Measurements from ENCODE around the gene METAP1.

METAP1 gene

GRCh38 chr4:99067617-99068016, 72.1 kb downstream of the METAP1 start:
- no peak for TF ChIP-seq CTCF (IDR thresholded peaks at IDR 0.05; ENCODE audit: low read length, missing control alignments)
- no peak for DNase-seq (ENCODE audit: low read depth)
- no peak overlapping the region for H3K4me3 ChIP-seq (replicated peaks; ENCODE audit: low read depth, low read length)

- H3K4me3 ChIP-seq (replicated peaks; ENCODE audit: low read depth, low read length): no peak overlapping the region
- no peak for DNase-seq (ENCODE audit: low read depth)
- no peak for TF ChIP-seq CTCF (IDR thresholded peaks at IDR 0.05; ENCODE audit: low read length, missing control alignments)
Measured at GRCh38 chr4:99071159-99071558, 75.6 kb downstream of the METAP1 start.

GRCh38 chr4:99074816-99075215, 79.3 kb downstream of the METAP1 start:
- no peak overlapping the region for H3K4me3 ChIP-seq (replicated peaks; ENCODE audit: low read depth, low read length)
- DNase-seq (ENCODE audit: low read depth): no peak
- no peak for TF ChIP-seq CTCF (IDR thresholded peaks at IDR 0.05; ENCODE audit: low read length, missing control alignments)

- TF ChIP-seq CTCF (IDR thresholded peaks at IDR 0.05; ENCODE audit: low read length, missing control alignments): no peak
- no peak overlapping the region for H3K4me3 ChIP-seq (replicated peaks; ENCODE audit: low read depth, low read length)
- DNase-seq (ENCODE audit: low read depth): no peak
Measured at GRCh38 chr4:99076292-99076976, 80.9 kb downstream of the METAP1 start.

- TF ChIP-seq CTCF (IDR thresholded peaks at IDR 0.05; ENCODE audit: low read length, missing control alignments): no peak
- H3K4me3 ChIP-seq (replicated peaks; ENCODE audit: low read depth, low read length): no peak overlapping the region
- DNase-seq (ENCODE audit: low read depth): no peak
Measured at GRCh38 chr4:99077177-99077576, 81.7 kb downstream of the METAP1 start.

- no peak for DNase-seq (ENCODE audit: low read depth)
- no peak for TF ChIP-seq CTCF (IDR thresholded peaks at IDR 0.05; ENCODE audit: low read length, missing control alignments)
- no peak overlapping the region for H3K4me3 ChIP-seq (replicated peaks; ENCODE audit: low read depth, low read length)
Measured at GRCh38 chr4:99078336-99078735, 82.8 kb downstream of the METAP1 start.
